ENCODE data around the gene NBDY. TPM values are rescaled to one million over a fixed set of nuclear protein-coding genes. Genes with fewer than 3 reads are reported as not detected.

Gene NBDY
- total and polyA plus RNA-seq, 4 donors, result 35.7 to 45.5 (median 43.0) TPM

- Histone ChIP-seq H3K36me3 (ENCODE audit: control insufficient read depth in 1 of 2, insufficient read depth in 2 of 2, low read length in 1 of 2) (no peaks in the 10 kb centered on the region), H3K27ac (ENCODE audit: low read depth in 1 of 2, low read length in 2 of 2) (peak overlapping the region in 1 of 2 donors; percentile 23), H3K27me3 (ENCODE audit: control insufficient read depth in 1 of 2, insufficient read depth in 2 of 2, low read length in 1 of 2) (no peaks in the 10 kb centered on the region), H3K4me3 (ENCODE audit: low read length in 2 of 2) (no peak overlapping the region), H3K9me3 (ENCODE audit: control insufficient read depth, low read length) (no peaks in the 10 kb centered on the region), H3K4me1 (ENCODE audit: control insufficient read depth in 1 of 2, insufficient read depth in 2 of 2, low read length in 2 of 2) (no peaks in the 10 kb centered on the region)
- DNase-seq, result peak in 1 of 2 donors; percentile 57
- intact Hi-C loops (cut with DNase I), result no loop called here
- ATAC-seq (ENCODE audit: low FRiP score), result peak; percentile 48
- 66 to 69% methylated on average over 7 of the region's 7 CpGs for WGBS, 2 donors
Observed at GRCh38 chrX:56813318-56813837, 84.3 kb downstream of the NBDY start.

- ATAC-seq (ENCODE audit: low FRiP score) (no peak), DNase-seq (no peak)
- H3K9me3 ChIP-seq (ENCODE audit: control insufficient read depth, low read length), result no peaks in the 10 kb centered on the region
- no peaks in the 10 kb centered on the region for H3K4me1 ChIP-seq (ENCODE audit: control insufficient read depth in 1 of 2, insufficient read depth in 2 of 2, low read length in 2 of 2)
- H3K4me3 ChIP-seq (ENCODE audit: low read length in 2 of 2), result no peak overlapping the region
- 77 to 97% methylated on average over 5 of the region's 5 CpGs for WGBS, 2 donors
- H3K27ac ChIP-seq (ENCODE audit: low read depth in 1 of 2, low read length in 2 of 2), result no peak overlapping the region
- no peaks in the 10 kb centered on the region for H3K27me3 ChIP-seq (ENCODE audit: control insufficient read depth in 1 of 2, insufficient read depth in 2 of 2, low read length in 1 of 2)
- intact Hi-C loops (cut with DNase I), result no loop called here
- H3K36me3 ChIP-seq (ENCODE audit: control insufficient read depth in 1 of 2, insufficient read depth in 2 of 2, low read length in 1 of 2), result no peaks in the 10 kb centered on the region
Observed at GRCh38 chrX:56817179-56817578, 88.1 kb downstream of the NBDY start.

- Histone ChIP-seq H3K27ac (ENCODE audit: low read depth in 1 of 2, low read length in 2 of 2) (no peak overlapping the region), H3K4me3 (ENCODE audit: low read length in 2 of 2) (no peak overlapping the region), H3K36me3 (ENCODE audit: control insufficient read depth in 1 of 2, insufficient read depth in 2 of 2, low read length in 1 of 2) (no peaks in the 10 kb centered on the region), H3K27me3 (ENCODE audit: control insufficient read depth in 1 of 2, insufficient read depth in 2 of 2, low read length in 1 of 2) (no peaks in the 10 kb centered on the region), H3K4me1 (ENCODE audit: control insufficient read depth in 1 of 2, insufficient read depth in 2 of 2, low read length in 2 of 2) (no peaks in the 10 kb centered on the region), H3K9me3 (ENCODE audit: control insufficient read depth, low read length) (peaks cover 3% of the 10 kb centered on the region)
- ATAC-seq (ENCODE audit: low FRiP score) (no peak), DNase-seq (no peak)
- intact Hi-C loops (cut with DNase I), result no loop called here
- WGBS, 2 donors, result 71 to 86% methylated on average over 2 of the region's 2 CpGs
Observed at GRCh38 chrX:56826020-56826419, 97.0 kb downstream of the NBDY start.

- Histone ChIP-seq H3K4me3 (ENCODE audit: low read length in 2 of 2) (no peak overlapping the region), H3K36me3 (ENCODE audit: control insufficient read depth in 1 of 2, insufficient read depth in 2 of 2, low read length in 1 of 2) (no peaks in the 10 kb centered on the region), H3K9me3 (ENCODE audit: control insufficient read depth, low read length) (no peaks in the 10 kb centered on the region), H3K27ac (ENCODE audit: low read depth in 1 of 2, low read length in 2 of 2) (no peak overlapping the region), H3K27me3 (ENCODE audit: control insufficient read depth in 1 of 2, insufficient read depth in 2 of 2, low read length in 1 of 2) (no peaks in the 10 kb centered on the region), H3K4me1 (ENCODE audit: control insufficient read depth in 1 of 2, insufficient read depth in 2 of 2, low read length in 2 of 2) (no peaks in the 10 kb centered on the region)
- ATAC-seq (ENCODE audit: low FRiP score), result no peak
- WGBS, 2 donors, result 74 to 91% methylated on average over 2 of the region's 2 CpGs
- DNase-seq, result no peak
- intact Hi-C loops (cut with DNase I), result no loop called here
Observed at GRCh38 chrX:56833626-56834025, 104.6 kb downstream of the NBDY start.

GRCh38 chrX:56853436-56853835 is 124.4 kb downstream of the NBDY start:
- H3K9me3 ChIP-seq (ENCODE audit: control insufficient read depth, low read length), result no peaks in the 10 kb centered on the region
- WGBS, 2 donors, result 78 to 86% methylated on average over 9 of the region's 9 CpGs
- no peak for ATAC-seq (ENCODE audit: low FRiP score)
- H3K4me1 ChIP-seq (ENCODE audit: control insufficient read depth in 1 of 2, insufficient read depth in 2 of 2, low read length in 2 of 2), result no peaks in the 10 kb centered on the region
- intact Hi-C loops (cut with DNase I), result no loop called here
- no peak overlapping the region for H3K4me3 ChIP-seq (ENCODE audit: low read length in 2 of 2)
- H3K27ac ChIP-seq (ENCODE audit: low read depth in 1 of 2, low read length in 2 of 2), result no peak overlapping the region
- DNase-seq, result no peak
- H3K36me3 ChIP-seq (ENCODE audit: control insufficient read depth in 1 of 2, insufficient read depth in 2 of 2, low read length in 1 of 2), result no peaks in the 10 kb centered on the region
- no peaks in the 10 kb centered on the region for H3K27me3 ChIP-seq (ENCODE audit: control insufficient read depth in 1 of 2, insufficient read depth in 2 of 2, low read length in 1 of 2)

GRCh38 chrX:56857042-56857441 is 128.0 kb downstream of the NBDY start:
- H3K27ac ChIP-seq (ENCODE audit: low read depth in 1 of 2, low read length in 2 of 2), result no peak overlapping the region
- DNase-seq, result no peak
- intact Hi-C loops (cut with DNase I), result no loop called here

GRCh38 chrX:56860888-56861287 is 131.8 kb downstream of the NBDY start:
- Histone ChIP-seq H3K4me3 (ENCODE audit: low read length in 2 of 2) (no peak overlapping the region), H3K36me3 (ENCODE audit: control insufficient read depth in 1 of 2, insufficient read depth in 2 of 2, low read length in 1 of 2) (no peaks in the 10 kb centered on the region), H3K27ac (ENCODE audit: low read depth in 1 of 2, low read length in 2 of 2) (no peak overlapping the region), H3K9me3 (ENCODE audit: control insufficient read depth, low read length) (no peaks in the 10 kb centered on the region), H3K27me3 (ENCODE audit: control insufficient read depth in 1 of 2, insufficient read depth in 2 of 2, low read length in 1 of 2) (no peaks in the 10 kb centered on the region), H3K4me1 (ENCODE audit: control insufficient read depth in 1 of 2, insufficient read depth in 2 of 2, low read length in 2 of 2) (no peaks in the 10 kb centered on the region)
- ATAC-seq (ENCODE audit: low FRiP score) (no peak), DNase-seq (no peak)
- intact Hi-C loops (cut with DNase I), result no loop called here
- 59 to 79% methylated on average over 2 of the region's 2 CpGs for WGBS, 2 donors

More at GRCh38 chrX:56857042-56857441, 128.0 kb downstream of the NBDY start:
- ATAC-seq (ENCODE audit: low FRiP score), result no peak
- H3K4me3 ChIP-seq (ENCODE audit: low read length in 2 of 2), result no peak overlapping the region
- no peaks in the 10 kb centered on the region for H3K27me3 ChIP-seq (ENCODE audit: control insufficient read depth in 1 of 2, insufficient read depth in 2 of 2, low read length in 1 of 2)
- no peaks in the 10 kb centered on the region for H3K36me3 ChIP-seq (ENCODE audit: control insufficient read depth in 1 of 2, insufficient read depth in 2 of 2, low read length in 1 of 2)
- no peaks in the 10 kb centered on the region for H3K9me3 ChIP-seq (ENCODE audit: control insufficient read depth, low read length)
- no peaks in the 10 kb centered on the region for H3K4me1 ChIP-seq (ENCODE audit: control insufficient read depth in 1 of 2, insufficient read depth in 2 of 2, low read length in 2 of 2)
- 84 to 94% methylated on average over 1 of the region's 1 CpG for WGBS, 2 donors

Other genes with a start within 250 kb of the NBDY start
- 10 to 100 TPM; 28.2 to 31.7 TPM for gene UBQLN2, start 165.6 kb upstream of the NBDY start, total RNA-seq
- 10 to 100 TPM; 10.9 to 16.3 TPM for gene UBQLN2, start 165.6 kb upstream of the NBDY start, polyA plus RNA-seq

Measured in aorta (tissue), 5 donors.